Trophoblast cell (in vitro differentiated cells and primary cell): Measurements from ENCODE around the gene ATP5MK.
A peak's percentile ranks its signal among the peaks of the same experiment; 100 is the strongest.
"Not testable (repeated sequence)": the region's sequence is repeated elsewhere in the genome, so short reads cannot be mapped to it uniquely, and the experiment has no call there.

ENCODE experiments used
- DNase-seq, 2 donors: peaks; one replicate each; pipeline ENCODE4 v3.0.0-alpha.2; 2016
- H2AFZ ChIP-seq: 2 replicates; pipeline ENCODE4 v1.6.1; 2013; ENCODE audit warnings: low read length, moderate library complexity, mild to moderate bottlenecking; ENCODE audit not compliant: insufficient read depth, poor library complexity
- H2AK5ac ChIP-seq: 2 replicates; pipeline ENCODE4 v1.6.1; 2013; ENCODE audit warnings: mild to moderate bottlenecking, low read length
- H2BK120ac ChIP-seq: 2 replicates; pipeline ENCODE4 v1.6.1; 2013; ENCODE audit warnings: low read length, mild to moderate bottlenecking, moderate library complexity; ENCODE audit not compliant: insufficient read depth, poor library complexity
- H2BK12ac ChIP-seq: 2 replicates; pipeline ENCODE4 v1.6.1; 2013; ENCODE audit warnings: mild to moderate bottlenecking, low read length, moderate library complexity
- H2BK5ac ChIP-seq: 2 replicates; pipeline ENCODE4 v1.6.1; 2013; ENCODE audit warnings: low read length, low read depth, moderate library complexity, mild to moderate bottlenecking; ENCODE audit not compliant: poor library complexity
- H3K14ac ChIP-seq: 2 replicates; pipeline ENCODE4 v1.6.1; 2013; ENCODE audit warnings: mild to moderate bottlenecking, low read length
- H3K18ac ChIP-seq: 2 replicates; pipeline ENCODE4 v1.6.1; 2013; ENCODE audit warnings: mild to moderate bottlenecking, low read length
- H3K23ac ChIP-seq: 2 replicates; pipeline ENCODE4 v1.6.1; 2013; ENCODE audit warnings: low read length
- H3K27ac ChIP-seq: 2 replicates; pipeline ENCODE4 v1.5.1; 2013; ENCODE audit warnings: low read depth, mild to moderate bottlenecking, inconsistent platforms, low read length, moderate library complexity
- H3K27me3 ChIP-seq: 2 replicates; pipeline ENCODE4 v1.6.1; 2013; ENCODE audit warnings: inconsistent platforms, mild to moderate bottlenecking, low read length, moderate library complexity; ENCODE audit not compliant: insufficient read depth
- H3K36me3 ChIP-seq, 2 experiments: 1 replicate in 1 of 2; 2 replicates in 1 of 2; pipeline ENCODE4 v1.6.1; 2013; ENCODE audit warnings: low read length in 2 of 2, mild to moderate bottlenecking in 2 of 2, moderate library complexity in 1 of 2; ENCODE audit not compliant: insufficient read depth in 2 of 2, control insufficient read depth in 1 of 2
- H3K4ac ChIP-seq: 2 replicates; pipeline ENCODE4 v1.6.1; 2013; ENCODE audit warnings: low read depth, mild to moderate bottlenecking, low read length, moderate library complexity
- H3K4me1 ChIP-seq, 2 experiments: 1 replicate in 1 of 2; 2 replicates in 1 of 2; pipeline ENCODE4 v1.6.1; 2013; ENCODE audit warnings: low read length in 2 of 2, mild to moderate bottlenecking in 2 of 2, moderate library complexity in 1 of 2; ENCODE audit not compliant: insufficient read depth in 2 of 2, control insufficient read depth in 1 of 2
- H3K4me2 ChIP-seq: 2 replicates; pipeline ENCODE4 v1.6.1; 2013; ENCODE audit warnings: inconsistent platforms, mild to moderate bottlenecking, low read length, moderate library complexity
- H3K4me3 ChIP-seq: 2 replicates; pipeline ENCODE4 v1.5.1; 2013; ENCODE audit warnings: mild to moderate bottlenecking, low read depth, low read length, inconsistent platforms
- H3K79me1 ChIP-seq: one replicate; pipeline ENCODE4 v1.6.1; 2013; ENCODE audit warnings: low read length
- H3K79me2 ChIP-seq: 2 replicates; pipeline ENCODE4 v1.6.1; 2013; ENCODE audit warnings: low read length, mild to moderate bottlenecking; ENCODE audit not compliant: control insufficient read depth, insufficient read depth, poor library complexity
- H3K9ac ChIP-seq: 2 replicates; pipeline ENCODE4 v1.6.1; 2013; ENCODE audit warnings: mild to moderate bottlenecking, low read length
- H3K9me3 ChIP-seq: 2 replicates; pipeline ENCODE4 v1.6.1; 2013; ENCODE audit warnings: low read depth, mild to moderate bottlenecking, control low read depth, inconsistent platforms, low read length; ENCODE audit not compliant: insufficient read depth
- H4K12ac ChIP-seq: 2 replicates; pipeline ENCODE4 v1.6.1; 2013; ENCODE audit warnings: low read depth, mild to moderate bottlenecking, low read length, moderate library complexity
- H4K8ac ChIP-seq: 2 replicates; pipeline ENCODE4 v1.6.1; 2013; ENCODE audit warnings: low read depth, mild to moderate bottlenecking, low read length, moderate library complexity
- H4K91ac ChIP-seq: one replicate; pipeline ENCODE4 v1.6.1; 2013; ENCODE audit warnings: low read depth, mild to moderate bottlenecking, low read length, moderate library complexity
- WGBS: extraction: QIAGEN DNeasy Blood & Tissue Kit; methylation state at CpG from one replicate; pipeline ENCODE4 v1.1.7; 2013; ENCODE audit warnings: missing lambda C conversion rate; ENCODE audit not compliant: insufficient read length, insufficient coverage; ENCODE audit errors: extremely low coverage; 5-methylcytosine and 5-hydroxymethylcytosine counted together

The ATP5MK gene

GRCh38 chr10:103417601-103418000 lies 21.3 kb upstream of the ATP5MK start:
- H3K23ac ChIP-seq = no peak overlapping the region
- H3K27me3 ChIP-seq = no peaks in the 10 kb centered on the region
- H3K4me3 ChIP-seq = no peak overlapping the region
- no peak overlapping the region for H2AK5ac ChIP-seq
- H3K18ac ChIP-seq = no peak overlapping the region
- no CpG with 5 or more reads among the region's 5 CpGs for WGBS
- no peaks in the 10 kb centered on the region for H3K79me1 ChIP-seq
- no peak overlapping the region for H3K14ac ChIP-seq
- H2BK5ac ChIP-seq = no peak overlapping the region
- H3K79me2 ChIP-seq = no peaks in the 10 kb centered on the region
- DNase-seq = no peak
- no peak overlapping the region for H3K4me2 ChIP-seq
- H2AFZ ChIP-seq = no peak overlapping the region
- H3K36me3 ChIP-seq = peaks cover 60 to 87% of the 10 kb centered on the region in 2 experiments
- no peak overlapping the region for H3K27ac ChIP-seq
- no peak overlapping the region for H4K12ac ChIP-seq
- H2BK120ac ChIP-seq = no peak overlapping the region
- no peak overlapping the region for H4K8ac ChIP-seq
- H4K91ac ChIP-seq = no peak overlapping the region
- no peak overlapping the region for H2BK12ac ChIP-seq
- no peak overlapping the region for H3K9ac ChIP-seq
- no peaks in the 10 kb centered on the region for H3K4me1 ChIP-seq
- no peak overlapping the region for H3K4ac ChIP-seq
- H3K9me3 ChIP-seq = no peaks in the 10 kb centered on the region

- H3K27ac ChIP-seq, H3K14ac ChIP-seq, H3K79me1 ChIP-seq, H3K18ac ChIP-seq, H3K9me3 ChIP-seq, H3K79me2 ChIP-seq, H2BK120ac ChIP-seq, H3K27me3 ChIP-seq, H3K4ac ChIP-seq, H3K9ac ChIP-seq, H2AK5ac ChIP-seq, H4K91ac ChIP-seq, H3K4me3 ChIP-seq, H2AFZ ChIP-seq, H4K8ac ChIP-seq, H2BK12ac ChIP-seq, H2BK5ac ChIP-seq, H3K4me2 ChIP-seq, H3K23ac ChIP-seq, H4K12ac ChIP-seq, DNase-seq, H3K4me1 ChIP-seq: not testable (repeated sequence)
- peaks cover 63 to 87% of the 10 kb centered on the region in 2 experiments for H3K36me3 ChIP-seq
- no CpG with 5 or more reads among the region's 5 CpGs for WGBS
Measured at GRCh38 chr10:103417148-103417469, 20.8 kb upstream of the ATP5MK start.

GRCh38 chr10:103416436-103417147 lies 20.3 kb upstream of the ATP5MK start:
- no CpG with 5 or more reads among the region's 8 CpGs for WGBS
- Histone ChIP-seq H3K23ac (no peak overlapping the region), H3K27me3 (no peaks in the 10 kb centered on the region), H3K18ac (no peak overlapping the region), H3K4ac (no peak overlapping the region), H3K4me1 (no peaks in the 10 kb centered on the region), H3K4me3 (no peak overlapping the region), H4K91ac (no peak overlapping the region), H3K79me2 (no peaks in the 10 kb centered on the region), H4K8ac (no peak overlapping the region), H3K14ac (no peak overlapping the region), H2BK120ac (no peak overlapping the region), H3K9ac (no peak overlapping the region), H3K79me1 (no peaks in the 10 kb centered on the region), H2AFZ (no peak overlapping the region), H3K9me3 (no peaks in the 10 kb centered on the region), H2AK5ac (no peak overlapping the region), H2BK5ac (no peak overlapping the region), H3K36me3 (peaks cover 64 to 88% of the 10 kb centered on the region in 2 experiments), H4K12ac (no peak overlapping the region), H3K27ac (no peak overlapping the region), H3K4me2 (no peak overlapping the region), H2BK12ac (no peak overlapping the region)
- DNase-seq = peak; percentile 72 to 86

GRCh38 chr10:103415581-103415980 lies 19.3 kb upstream of the ATP5MK start:
- Histone ChIP-seq H4K91ac (no peak overlapping the region), H3K4ac (no peak overlapping the region), H3K79me2 (no peaks in the 10 kb centered on the region), H3K4me3 (no peak overlapping the region), H3K27me3 (no peaks in the 10 kb centered on the region), H2BK5ac (no peak overlapping the region), H3K4me1 (no peaks in the 10 kb centered on the region), H3K79me1 (no peaks in the 10 kb centered on the region), H3K9ac (no peak overlapping the region), H3K27ac (no peak overlapping the region), H3K23ac (no peak overlapping the region), H2AFZ (no peak overlapping the region), H3K18ac (no peak overlapping the region), H2AK5ac (no peak overlapping the region), H3K9me3 (no peaks in the 10 kb centered on the region), H4K8ac (no peak overlapping the region), H4K12ac (no peak overlapping the region), H2BK12ac (no peak overlapping the region), H3K14ac (no peak overlapping the region), H2BK120ac (no peak overlapping the region), H3K36me3 (peaks cover 64 to 84% of the 10 kb centered on the region in 2 experiments), H3K4me2 (no peak overlapping the region)
- WGBS = no CpG with 5 or more reads among the region's 8 CpGs
- no peak for DNase-seq
